HCT116 (cell line): ENCODE measurements around the gene FITM1. TPM values are rescaled to one million over a fixed set of nuclear protein-coding genes. Genes with fewer than 3 reads are reported as not detected.

Experiments
- ATAC-seq: fragments of 200-7000 bp; cut with Tn5 transposase; 2 replicates; pipeline ENCODE4 v1.9.1; 2020; ENCODE audit warnings: mild to moderate bottlenecking, moderate library complexity
- BruUV-seq: library from RNA; stranded (reverse); fragments of 400-500 nt; replicated peaks from 2 replicates; lab custom pipeline; 2021; lab: Mats Ljungman, UMichigan
- CTCF ChIA-PET: fragments of 300-600 bp; sonication (Branson Sonifier 250); formaldehyde crosslinking; loops from one replicate; lab custom pipeline; 2021; ENCODE audit warnings: antibody characterized with exemption; lab: Charles Lee
- POLR2A ChIA-PET: fragments of 300-600, 350-600 bp; sonication (Branson Sonifier 250); formaldehyde crosslinking; loops from one replicate; lab custom pipeline; 2021; ENCODE audit warnings: antibody characterized with exemption; lab: Charles Lee
- RAD21 ChIA-PET, 2 experiments: fragments of 300-600 bp; sonication (Branson Sonifier 250); formaldehyde crosslinking; loops; one replicate each; lab custom pipeline; 2023; ENCODE audit warnings: low total read pairs in 2 of 2; ENCODE audit not compliant: uncharacterized antibody in 2 of 2, unreplicated experiment in 2 of 2, low non-redundant PET in 1 of 2; lab: Charles Lee
- DNase-seq: peaks from one replicate; pipeline ENCODE4 v3.0.0-alpha.2; 2010; ENCODE audit warnings: low read depth, low spot score
- H2AFZ ChIP-seq: fragments of 200-600 bp; shearing (Covaris generic), sonication (generic); 2 replicates; pipeline ENCODE4 v1.6.1; 2017; ENCODE audit warnings: low read depth, mixed run types, mixed read lengths, antibody characterized with exemption, low read length; ENCODE audit not compliant: poor library complexity, severe bottlenecking
- H3K27ac ChIP-seq: 2 replicates; pipeline ENCODE4 v1.5.1; 2012; ENCODE audit warnings: low read depth, low read length
- H3K27me3 ChIP-seq: fragments of 200-600 bp; sonication (generic); 2 replicates; pipeline ENCODE4 v1.6.1; 2016; ENCODE audit warnings: mixed run types, low read length, mixed read lengths; ENCODE audit not compliant: insufficient read depth
- H3K36me3 ChIP-seq, 2 experiments: fragments of 200-500 bp in 1 of 2; fragments of 200-600 bp in 1 of 2; sonication (Bioruptor generic) in 1 of 2; sonication (generic) in 1 of 2; 2 replicates each; pipeline versions ENCODE4 v1.5.1 to v1.6.1; 2014 to 2016; ENCODE audit warnings: low read length in 2 of 2, inconsistent platforms in 1 of 2, mixed read lengths in 1 of 2, mixed run types in 1 of 2; ENCODE audit not compliant: insufficient read depth in 2 of 2, control insufficient read depth in 1 of 2
- H3K4me1 ChIP-seq, 2 experiments: fragments of 200-600 bp in 1 of 2; sonication (generic) in 1 of 2; 2 replicates each; pipeline versions ENCODE4 v1.5.1 to v1.6.1; 2012 to 2017; ENCODE audit warnings: low read length in 2 of 2, inconsistent platforms in 1 of 2, mild to moderate bottlenecking in 1 of 2, mixed read lengths in 1 of 2, mixed run types in 1 of 2, moderate library complexity in 1 of 2; ENCODE audit not compliant: insufficient read depth in 2 of 2, control insufficient read depth in 1 of 2
- H3K4me2 ChIP-seq: fragments of 200-600 bp; sonication (generic); 2 replicates; pipeline ENCODE4 v1.6.1; 2017; ENCODE audit warnings: mixed run types, low read length, mixed read lengths
- H3K4me3 ChIP-seq, 2 experiments: fragments of 200-600 bp in 1 of 2; sonication (generic) in 1 of 2; replicated peaks in 1 of 2; 2 replicates each; pipeline ENCODE4 v1.5.1; 2011 to 2016; ENCODE audit warnings: low read length in 2 of 2, control low read depth in 1 of 2, low read depth in 1 of 2, mild to moderate bottlenecking in 1 of 2, mixed read lengths in 1 of 2, mixed run types in 1 of 2
- H3K79me2 ChIP-seq: fragments of 200-600 bp; sonication (generic); 2 replicates; pipeline ENCODE4 v1.6.1; 2017; ENCODE audit warnings: mild to moderate bottlenecking, mixed run types, low read length, moderate library complexity, mixed read lengths; ENCODE audit not compliant: insufficient read depth
- H3K9ac ChIP-seq: fragments of 200-600 bp; sonication (generic); 2 replicates; pipeline ENCODE4 v1.6.1; 2016; ENCODE audit warnings: low read length, mixed read lengths
- H3K9me2 ChIP-seq: fragments of 200-600 bp; sonication (generic), shearing (Covaris generic); 2 replicates; pipeline ENCODE4 v1.6.1; 2017; ENCODE audit warnings: mixed run types, mild to moderate bottlenecking, moderate library complexity; ENCODE audit not compliant: insufficient read depth
- H3K9me3 ChIP-seq, 2 experiments: fragments of 200-500 bp in 1 of 2; fragments of 200-600 bp in 1 of 2; sonication (Bioruptor generic) in 1 of 2; sonication (generic) in 1 of 2; 2 replicates each; pipeline ENCODE4 v1.6.1; 2014 to 2017; ENCODE audit warnings: low read length in 2 of 2, mixed read lengths in 2 of 2, inconsistent platforms in 1 of 2, low read depth in 1 of 2, mild to moderate bottlenecking in 1 of 2, mixed run types in 1 of 2, moderate library complexity in 1 of 2; ENCODE audit not compliant: control insufficient read depth in 1 of 2, insufficient read depth in 1 of 2
- H4K20me1 ChIP-seq: fragments of 200-600 bp; sonication (generic), shearing (Covaris generic); 2 replicates; pipeline ENCODE4 v1.6.1; 2017; ENCODE audit warnings: mixed run types, mild to moderate bottlenecking, moderate library complexity; ENCODE audit not compliant: insufficient read depth
- ATF3 ChIP-seq: IDR thresholded peaks from 2 replicates; pipeline ENCODE4 v1.6.1; 2012
- CTCF ChIP-seq, 3 experiments: fragments of 200-600 bp in 1 of 3; sonication (generic) in 1 of 3; IDR thresholded peaks in 2 of 3; conservative IDR thresholded peaks in 1 of 3; 2 replicates each; pipeline ENCODE4 v1.5.1; 2012 to 2017; ENCODE audit warnings: low read depth in 2 of 3, low read length in 2 of 3, antibody characterized with exemption in 1 of 3, borderline replicate concordance in 1 of 3, control low read depth in 1 of 3, mild to moderate bottlenecking in 1 of 3, mixed read lengths in 1 of 3, mixed run types in 1 of 3, moderate library complexity in 1 of 3; ENCODE audit not compliant: insufficient read depth in 1 of 3
- EGR1 ChIP-seq: IDR thresholded peaks from 2 replicates; pipeline ENCODE4 v1.6.1; 2012; ENCODE audit warnings: low read depth
- ELF1 ChIP-seq: IDR thresholded peaks from 2 replicates; pipeline ENCODE4 v1.6.1; 2012; ENCODE audit warnings: low read depth, borderline replicate concordance
- EZH2phosphoT487 ChIP-seq: fragments of 200-600 bp; IDR thresholded peaks from 2 replicates; pipeline ENCODE4 v1.6.1; 2018; ENCODE audit warnings: antibody characterized with exemption, borderline replicate concordance
- MAX ChIP-seq: IDR thresholded peaks from 2 replicates; pipeline ENCODE4 v1.6.1; 2012
- RAD21 ChIP-seq: IDR thresholded peaks from 2 replicates; pipeline ENCODE4 v1.6.1; 2012; ENCODE audit warnings: low read depth, mild to moderate bottlenecking
- SIN3A ChIP-seq: IDR thresholded peaks from 2 replicates; pipeline ENCODE4 v1.6.1; 2012; ENCODE audit warnings: low read depth
- TCF7L2 ChIP-seq: IDR thresholded peaks from 2 replicates; pipeline ENCODE4 v1.7.0; 2011; ENCODE audit warnings: borderline replicate concordance, inconsistent platforms; ENCODE audit not compliant: insufficient read depth, insufficient read length; ENCODE audit errors: extremely low read depth
- YY1 ChIP-seq: IDR thresholded peaks from 2 replicates; pipeline ENCODE4 v1.6.1; 2011; ENCODE audit warnings: low read length, low read depth, moderate library complexity, mild to moderate bottlenecking; ENCODE audit not compliant: insufficient replicate concordance; ENCODE audit errors: extremely low read depth
- ZBTB33 ChIP-seq: IDR thresholded peaks from 2 replicates; pipeline ENCODE4 v1.6.1; 2011; ENCODE audit warnings: mild to moderate bottlenecking, low read length, moderate library complexity; ENCODE audit not compliant: insufficient replicate concordance; ENCODE audit errors: extremely low read depth
- ZNF274 ChIP-seq: fragments of 200-500 bp; sonication (Bioruptor generic); IDR thresholded peaks from 2 replicates; pipeline ENCODE4 v1.6.1; 2014; ENCODE audit warnings: mild to moderate bottlenecking, low read depth, low read length, inconsistent platforms
- intact Hi-C: fragments of 100-400 bp; cut with micrococcal nuclease; formaldehyde crosslinking; loops from 2 replicates; pipeline ENCODE4 v1.10.0; 2022
- total RNA-seq: library from RNA; stranded (reverse); gene quantifications from one replicate; pipeline ENCODE4 v1.2.1, GENCODE V29; 2021; ENCODE audit not compliant: unreplicated experiment

Gene FITM1
- total RNA-seq, 1 experiment from 2014 or later, result 0.81 TPM

GRCh38 chr14:24110060-24110459, 20.4 kb upstream of the FITM1 start:
- Histone ChIP-seq H2AFZ (no peak overlapping the region), H3K4me2 (no peak overlapping the region), H3K9ac (no peak overlapping the region), H3K36me3 (no peaks in the 10 kb centered on the region), H3K4me1 (peaks cover 2 to 15% of the 10 kb centered on the region in 2 experiments; a peak in 3 of 4 replicates), H4K20me1 (no peaks in the 10 kb centered on the region), H3K27ac (no peak overlapping the region), H3K79me2 (no peaks in the 10 kb centered on the region), H3K4me3 (no peak overlapping the region), H3K9me2 (no peaks in the 10 kb centered on the region), H3K9me3 (peaks cover 0 to under 1% of the 10 kb centered on the region in 2 experiments; a peak in 1 of 4 replicates), H3K27me3 (no peaks in the 10 kb centered on the region)
- ChIA-PET POLR2A (interaction anchor here (1.2 to 1.9 kb wide), 3 partner anchors 15 to 31 kb away, joined by 4 to 5 read pairs (median 5); partner anchors contain the start of genes EMC9 and PCK2), CTCF (interaction anchor here (0.9 to 5.5 kb wide), 7 partner anchors 17 to 521 kb away, joined by 3 to 116 read pairs (median 9); partner anchors contain the start of genes IRF9 and PCK2), RAD21 (interaction anchor here (0.6 to 2.6 kb wide), 2 partner anchors 52 to 74 kb away, joined by 4 to 18 read pairs; no protein-coding TSS in a partner anchor)
- no TSS peak for BruUV-seq
- ATAC-seq (no peak), DNase-seq (no peak)
- TF ChIP-seq ELF1, result no peak
- TF ChIP-seq YY1, result no peak
- no peak for TF ChIP-seq EZH2phosphoT487
- no peak for TF ChIP-seq CTCF (IDR thresholded peaks at IDR 0.05 in 2 of 3, conservative IDR thresholded peaks at IDR 0.05 in 1 of 3; ENCODE audit: borderline replicate concordance in 1 of 3, insufficient read depth in 1 of 3, low read depth in 2 of 3, low read length in 2 of 3)
- TF ChIP-seq ZBTB33, result no peak
- TF ChIP-seq EGR1, result no peak
- TF ChIP-seq MAX, result no peak
- TF ChIP-seq ZNF274, result no peak
- no peak for TF ChIP-seq ATF3
- no peak for TF ChIP-seq TCF7L2
- TF ChIP-seq RAD21, result no peak
- no peak for TF ChIP-seq SIN3A
- intact Hi-C loops, result loop anchor here (5.0 kb wide), 1 partner anchor 102 kb away; the partner anchor contains the start of gene CHMP4A
